AG10803 (cell line): ENCODE results near the gene SEMA3C.

ENCODE experiments used
- DNase-seq: peaks from one replicate; pipeline ENCODE4 v3.0.0; 2010; ENCODE audit warnings: low read depth
- H3K4me3 ChIP-seq: 2 replicates; pipeline ENCODE4 v1.5.1; 2011; ENCODE audit warnings: mild to moderate bottlenecking, low read length, control low read depth
- TF ChIP-seq, protein P1 (sequence below): conservative IDR thresholded peaks from 2 replicates; pipeline ENCODE4 v1.5.1; 2011; ENCODE audit warnings: mild to moderate bottlenecking, low read length, control low read depth, inconsistent platforms

Gene SEMA3C

DNA sequence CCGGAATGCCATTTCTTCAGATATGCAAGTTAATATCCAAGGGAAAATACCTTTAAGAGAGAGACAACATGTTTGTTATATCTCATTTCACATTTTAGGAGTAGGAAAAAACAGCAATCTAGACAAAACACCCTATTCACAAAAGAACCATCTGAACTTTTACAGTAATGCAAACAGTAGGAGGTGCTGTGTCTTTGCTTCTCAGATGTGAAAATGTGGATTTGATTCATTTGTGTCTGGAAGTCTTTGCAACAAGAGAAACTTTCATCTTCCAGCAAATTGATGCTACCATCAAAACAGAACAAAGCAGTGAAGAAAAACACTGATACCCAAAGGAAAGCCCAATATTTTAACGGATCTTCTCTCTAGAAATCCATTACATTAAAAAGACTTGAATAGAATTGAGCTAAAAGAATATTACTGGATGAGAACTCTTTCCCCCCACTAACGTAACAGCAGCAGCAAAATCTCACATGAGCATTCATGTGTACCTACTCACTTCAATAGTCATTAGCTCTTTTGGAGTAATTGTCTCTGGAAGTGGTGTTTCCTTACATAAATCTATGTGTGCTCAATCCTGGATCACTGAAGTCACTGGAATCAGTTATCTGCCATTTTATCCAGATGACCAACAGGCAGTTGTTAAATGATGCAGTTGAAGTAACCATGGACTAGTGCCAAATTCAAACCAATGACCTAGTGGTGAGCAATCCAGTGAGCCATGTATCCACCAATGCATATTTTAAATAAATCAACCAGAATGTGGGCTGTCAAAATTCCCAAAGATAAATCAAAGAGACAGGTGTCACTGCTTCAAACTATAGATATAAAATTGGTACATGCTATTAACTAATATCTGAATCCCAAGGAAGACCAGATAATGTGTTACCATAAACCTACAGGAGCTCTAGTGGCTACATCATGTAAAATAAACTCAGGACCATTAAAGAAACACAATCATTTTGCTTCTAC lies 1.8 kb downstream of the SEMA3C start:
- H3K4me3 ChIP-seq = peak overlapping the region; percentile 69
- DNase-seq = peak; percentile 66
- TF ChIP-seq, protein P1, sequence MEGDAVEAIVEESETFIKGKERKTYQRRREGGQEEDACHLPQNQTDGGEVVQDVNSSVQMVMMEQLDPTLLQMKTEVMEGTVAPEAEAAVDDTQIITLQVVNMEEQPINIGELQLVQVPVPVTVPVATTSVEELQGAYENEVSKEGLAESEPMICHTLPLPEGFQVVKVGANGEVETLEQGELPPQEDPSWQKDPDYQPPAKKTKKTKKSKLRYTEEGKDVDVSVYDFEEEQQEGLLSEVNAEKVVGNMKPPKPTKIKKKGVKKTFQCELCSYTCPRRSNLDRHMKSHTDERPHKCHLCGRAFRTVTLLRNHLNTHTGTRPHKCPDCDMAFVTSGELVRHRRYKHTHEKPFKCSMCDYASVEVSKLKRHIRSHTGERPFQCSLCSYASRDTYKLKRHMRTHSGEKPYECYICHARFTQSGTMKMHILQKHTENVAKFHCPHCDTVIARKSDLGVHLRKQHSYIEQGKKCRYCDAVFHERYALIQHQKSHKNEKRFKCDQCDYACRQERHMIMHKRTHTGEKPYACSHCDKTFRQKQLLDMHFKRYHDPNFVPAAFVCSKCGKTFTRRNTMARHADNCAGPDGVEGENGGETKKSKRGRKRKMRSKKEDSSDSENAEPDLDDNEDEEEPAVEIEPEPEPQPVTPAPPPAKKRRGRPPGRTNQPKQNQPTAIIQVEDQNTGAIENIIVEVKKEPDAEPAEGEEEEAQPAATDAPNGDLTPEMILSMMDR = peak; percentile 70

DNA sequence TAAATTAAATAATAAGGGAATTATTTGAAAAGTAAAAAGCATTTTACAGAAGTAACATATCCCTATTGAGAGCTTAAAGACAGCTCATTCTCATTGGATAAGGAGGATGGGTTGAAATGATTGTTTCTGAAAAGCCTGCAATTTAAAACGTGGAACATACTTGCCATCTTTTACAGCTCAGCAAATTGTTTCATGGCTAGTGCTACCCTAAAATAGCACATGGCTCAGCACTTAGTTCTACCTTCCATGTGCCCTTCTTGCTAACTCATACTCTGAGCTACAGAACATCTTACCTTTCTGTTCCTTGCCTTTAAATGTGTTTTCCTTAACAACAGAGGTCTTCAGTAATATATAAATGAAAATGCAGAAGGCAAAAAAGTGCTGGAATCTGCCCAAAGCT lies 8.6 kb downstream of the SEMA3C start:
- TF ChIP-seq, protein P1 = no peak
- H3K4me3 ChIP-seq = no peak overlapping the region
- DNase-seq = no peak

DNA sequence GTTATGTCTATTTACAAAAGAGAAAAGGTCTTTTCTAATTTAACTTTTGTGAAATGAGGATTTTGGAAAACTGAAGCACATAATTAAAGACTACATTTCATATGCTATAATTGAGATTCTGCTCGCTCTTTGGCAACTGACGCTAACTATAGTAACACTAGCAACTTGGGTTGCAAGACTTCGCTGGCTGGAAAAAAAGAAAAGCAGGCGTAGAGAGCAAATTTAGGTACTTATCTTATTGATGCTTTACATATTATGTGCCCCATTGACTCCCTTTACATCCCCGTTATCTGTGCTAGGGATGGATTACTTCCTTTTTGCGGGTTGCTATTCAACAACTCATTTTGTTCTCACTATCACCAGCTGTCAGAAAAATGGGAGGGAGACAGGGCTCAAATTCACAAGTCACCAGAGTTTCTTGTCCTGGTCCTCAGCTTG lies 10.5 kb downstream of the SEMA3C start:
- no peak for DNase-seq
- no peak overlapping the region for H3K4me3 ChIP-seq
- TF ChIP-seq, protein P1 = no peak

GRCh38 chr7:80907612-80908011 lies 11.2 kb downstream of the SEMA3C start:
- no peak overlapping the region for H3K4me3 ChIP-seq
- TF ChIP-seq, protein P1 = no peak
- DNase-seq = no peak

GRCh38 chr7:80907141-80907601 lies 11.7 kb downstream of the SEMA3C start:
- TF ChIP-seq, protein P1 = no peak
- no peak overlapping the region for H3K4me3 ChIP-seq
- no peak for DNase-seq

DNA sequence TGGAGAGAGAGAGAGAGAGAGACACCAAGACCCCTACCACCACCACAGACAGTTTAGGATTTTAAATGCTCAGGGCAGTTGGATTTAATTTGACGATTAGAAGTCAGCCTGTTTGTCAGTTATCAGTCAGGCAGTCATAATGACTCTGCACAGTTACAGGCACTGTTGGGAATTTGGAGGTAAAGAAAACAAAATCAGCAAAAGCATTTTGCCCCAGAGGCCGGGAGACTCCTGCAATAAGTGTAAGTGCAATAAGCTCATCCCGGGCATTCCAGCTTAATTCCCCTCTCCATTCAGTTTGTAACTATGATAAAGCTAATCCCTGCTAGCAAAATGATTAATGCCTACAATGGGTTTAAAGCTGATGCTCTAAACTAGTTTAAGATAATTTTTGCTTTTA lies 13.5 kb downstream of the SEMA3C start:
- TF ChIP-seq, protein P1 = no peak
- no peak for DNase-seq
- no peak overlapping the region for H3K4me3 ChIP-seq
